ENCODE data around the gene SLC36A4.
A peak's percentile ranks its signal among the peaks of the same experiment; 100 is the strongest.
"Not testable (repeated sequence)": the region's sequence is repeated elsewhere in the genome, so short reads cannot be mapped to it uniquely, and the experiment has no call there.

Gene SLC36A4

DNA sequence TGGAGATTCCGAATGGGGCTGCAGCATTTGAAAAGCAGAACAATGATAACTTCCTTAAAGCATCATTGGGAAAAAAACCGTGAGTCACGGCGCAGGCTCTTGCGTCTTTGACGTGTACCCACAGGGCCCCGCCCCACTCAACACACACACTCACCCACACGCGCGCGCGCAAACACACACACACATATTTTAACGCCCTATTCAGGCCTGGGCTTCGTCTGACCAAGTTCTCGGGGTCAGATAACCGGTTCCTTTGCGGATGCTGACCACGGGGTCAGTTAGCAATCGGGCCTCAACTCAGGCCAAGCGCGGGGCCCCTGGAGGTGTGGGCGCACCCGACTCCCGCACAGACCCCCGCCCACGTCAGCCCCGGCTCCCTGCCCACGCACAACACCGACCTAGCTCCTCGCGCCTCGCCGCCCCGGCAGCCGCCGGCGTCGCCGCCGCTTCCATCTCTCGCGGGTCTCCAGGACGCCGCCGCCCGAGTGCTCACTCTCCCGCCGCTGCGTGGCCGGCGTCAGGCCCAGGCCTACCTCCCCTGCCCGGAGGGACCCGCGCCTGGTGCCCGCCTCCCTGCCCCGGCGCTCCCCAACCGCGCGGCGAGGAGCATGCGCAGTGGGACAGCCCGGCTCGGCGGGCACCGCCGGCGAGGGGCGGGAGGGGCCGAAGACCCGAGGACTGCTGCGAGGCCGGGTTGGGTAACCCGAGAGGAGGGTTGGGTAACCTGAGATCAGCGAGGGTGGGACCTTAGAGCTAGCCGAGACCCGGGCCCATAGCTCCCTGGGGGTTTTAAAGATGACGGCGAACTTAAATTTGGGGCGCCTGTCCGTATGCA is at the start of gene SLC36A4:
Gene SLC36A4 (minus strand): TSS at position 612 of the 835 bp plus-strand sequence. CDS start 159 bp downstream, at position 453.
- DNase-seq (ENCODE audit: low read depth) = peak; percentile 92

DNA sequence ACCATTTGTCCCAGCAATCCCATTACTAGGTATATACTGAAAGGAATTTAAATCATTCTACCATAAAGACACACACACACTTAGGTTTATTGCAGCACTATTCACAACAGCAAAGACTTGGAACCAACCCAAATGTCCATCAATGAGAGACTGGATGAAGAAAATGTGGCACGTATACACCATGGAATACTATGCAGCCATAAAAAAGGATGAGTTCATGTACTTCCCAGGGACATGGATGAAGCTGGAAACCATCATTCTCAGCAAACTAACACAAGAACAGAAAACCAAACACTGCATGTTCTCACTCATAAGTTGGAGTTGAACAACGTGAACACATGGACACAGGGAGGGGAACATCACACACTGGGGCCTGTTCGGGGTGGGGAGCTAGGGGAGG is 49.0 kb upstream of the SLC36A4 start:
- not testable (repeated sequence) for DNase-seq (ENCODE audit: low read depth)

DNA sequence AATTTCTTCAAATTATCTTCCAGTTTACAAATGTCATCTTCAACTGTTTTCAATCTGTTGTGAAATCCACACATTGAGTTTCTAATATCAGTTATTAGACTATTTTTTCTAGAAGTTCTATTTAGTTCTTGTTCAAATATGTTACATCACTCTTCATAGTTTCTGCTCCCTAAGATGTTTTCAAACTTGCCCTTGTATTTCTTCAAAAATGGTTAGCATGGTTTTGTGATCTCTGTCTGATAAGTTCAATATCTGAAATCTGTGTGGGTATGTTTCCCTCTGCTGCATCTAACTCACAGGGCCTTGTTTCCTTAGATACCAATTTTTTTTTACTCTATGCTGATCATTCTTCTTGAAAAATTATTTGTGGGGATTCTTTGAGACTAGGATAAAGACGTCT is 46.2 kb upstream of the SLC36A4 start:
- no peak for DNase-seq (ENCODE audit: low read depth)

DNA sequence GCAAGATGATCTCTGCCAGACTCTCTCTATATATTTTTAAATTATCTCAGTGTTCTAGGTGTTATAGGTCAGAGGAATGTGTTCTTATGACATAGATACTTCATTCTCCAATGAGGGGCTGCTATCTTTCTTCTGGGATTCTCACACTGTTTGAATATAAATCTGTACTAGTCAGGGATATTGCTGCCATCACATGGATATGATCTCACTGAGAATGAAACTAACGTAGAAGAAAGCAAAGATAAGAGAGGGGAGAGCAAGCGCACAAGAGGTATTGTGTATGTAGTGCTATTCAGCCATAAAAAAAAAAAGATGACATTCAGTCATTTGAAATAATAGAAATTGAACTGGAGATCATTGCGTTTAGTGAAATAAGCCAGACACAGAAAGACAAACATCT is 42.2 kb upstream of the SLC36A4 start:
- no peak for DNase-seq (ENCODE audit: low read depth)

DNA sequence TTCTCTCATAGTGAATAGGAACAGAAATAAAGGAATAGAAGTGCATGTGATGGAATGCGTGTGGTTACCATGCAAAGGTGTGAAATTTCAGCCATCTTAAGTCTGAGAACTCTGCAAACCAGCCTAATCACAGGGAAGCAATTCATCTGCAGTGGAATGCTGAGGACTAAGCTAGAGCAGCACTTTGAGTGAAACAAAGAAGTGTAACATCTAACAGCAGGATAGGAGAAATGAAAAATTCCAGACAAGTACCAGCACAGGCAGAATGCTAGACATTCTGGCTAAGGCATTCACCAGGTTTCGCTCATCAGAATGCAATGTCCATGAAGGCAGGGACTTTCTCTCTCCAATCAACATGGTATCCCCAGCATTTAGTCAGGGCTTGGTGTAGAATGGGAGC is 41.2 kb upstream of the SLC36A4 start:
- DNase-seq (ENCODE audit: low read depth) = no peak

DNA sequence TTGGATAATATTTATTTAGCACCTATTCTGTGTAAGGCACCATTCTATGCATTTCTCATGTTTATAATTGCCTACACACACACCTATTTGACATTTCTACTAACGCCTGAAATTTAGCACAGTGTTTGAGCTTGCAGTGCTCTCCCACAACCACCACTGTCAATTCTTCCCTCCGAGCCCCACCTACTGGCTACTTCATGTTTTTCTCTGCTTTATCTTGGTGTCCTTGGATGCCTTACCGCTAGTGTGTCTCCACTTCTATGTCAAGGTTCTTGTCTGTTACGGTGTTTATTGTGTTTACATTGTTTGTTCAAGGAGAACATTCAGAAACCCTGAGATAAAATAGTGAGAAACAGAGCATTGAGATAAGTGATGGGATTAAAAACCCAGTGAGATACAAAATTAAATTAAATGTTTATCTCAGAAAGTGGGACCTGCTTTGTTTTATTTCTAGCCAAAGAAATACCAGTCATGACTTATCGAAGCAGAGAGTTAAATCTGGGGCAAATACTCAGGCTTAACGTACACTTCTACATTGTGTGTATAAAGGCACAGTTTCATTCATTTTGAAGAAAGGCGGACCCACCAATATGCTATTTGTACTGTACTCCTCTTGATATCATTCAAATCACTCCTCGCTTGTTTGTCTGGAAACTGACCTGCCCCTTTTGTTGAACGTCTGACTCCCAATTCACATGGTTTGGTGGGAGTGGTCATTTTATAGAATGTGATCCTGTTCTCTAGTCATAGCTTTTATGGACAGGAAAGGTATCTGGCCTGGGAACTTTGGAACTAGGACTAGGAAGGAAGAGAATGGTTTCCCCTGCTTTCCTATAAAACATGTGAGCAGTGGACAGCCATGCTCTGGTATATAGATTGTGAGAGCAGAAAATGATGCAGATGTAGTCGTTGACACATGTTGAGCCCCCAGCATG is 39.2 kb upstream of the SLC36A4 start:
- no peak for DNase-seq (ENCODE audit: low read depth)

DNA sequence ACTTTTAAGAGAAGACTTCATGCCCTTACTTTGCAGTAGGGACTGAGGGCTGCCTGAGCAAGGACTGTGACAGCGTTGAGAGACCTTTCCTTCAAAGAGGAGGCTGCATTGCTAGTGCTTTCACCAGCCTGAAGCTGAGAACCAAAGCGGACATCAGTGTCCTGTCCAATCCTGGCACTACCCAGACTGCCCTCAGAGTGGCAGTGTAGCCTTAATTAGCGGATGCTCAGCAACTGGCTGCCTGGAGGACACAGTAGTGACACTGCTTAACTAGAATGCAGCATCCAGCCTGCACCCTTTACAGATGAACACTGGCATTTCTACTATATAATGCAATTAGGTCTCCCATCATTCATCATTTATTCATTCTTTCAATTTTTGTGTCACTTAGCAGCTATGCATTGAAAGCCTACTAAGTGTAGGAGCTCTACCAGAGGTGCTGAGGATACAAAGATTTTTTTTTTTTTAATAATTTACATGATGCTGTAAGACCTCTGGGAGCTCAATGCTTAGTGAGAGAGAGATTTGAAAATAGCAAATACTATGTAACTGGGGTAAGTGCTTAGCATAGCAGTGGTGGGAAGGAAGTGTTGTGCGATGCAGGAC is 36.9 kb upstream of the SLC36A4 start:
- peak; percentile 59 for DNase-seq (ENCODE audit: low read depth)

DNA sequence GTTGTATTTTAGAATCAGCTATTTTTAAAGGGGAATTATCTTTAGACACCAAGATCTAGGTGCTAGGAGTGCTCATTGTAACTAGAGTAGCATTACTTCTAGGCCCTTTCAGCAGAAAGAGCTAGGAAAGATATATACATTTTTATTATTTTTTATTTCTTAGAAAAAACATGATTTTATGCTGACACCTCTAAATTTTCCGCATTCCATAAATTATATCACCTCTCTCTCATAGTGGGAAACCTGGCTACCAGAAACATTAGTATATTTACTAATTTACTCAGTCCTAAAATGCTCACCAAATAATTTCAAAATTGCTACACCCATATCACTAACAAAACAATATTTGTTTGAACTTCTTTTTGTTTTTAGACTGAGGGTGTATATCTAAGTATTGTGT is 32.1 kb upstream of the SLC36A4 start:
- DNase-seq (ENCODE audit: low read depth) = no peak

DNA sequence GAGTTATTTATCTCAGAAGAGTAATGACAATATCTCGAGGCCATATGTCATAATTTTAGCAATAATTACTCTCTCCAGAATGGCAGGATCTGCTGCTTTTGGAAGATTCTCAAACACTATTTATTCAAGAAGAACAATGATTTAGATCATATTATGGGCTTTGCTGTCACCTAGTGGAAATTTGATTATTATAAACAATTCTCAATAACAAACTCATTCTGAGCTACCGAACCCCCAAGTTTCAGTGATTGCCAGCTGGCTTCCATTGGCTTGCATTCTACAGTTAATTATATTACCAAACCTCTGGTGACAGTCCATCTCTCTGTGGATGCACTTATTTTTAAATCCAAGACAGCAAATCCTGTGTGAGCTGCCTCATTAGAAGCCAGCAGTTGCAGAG is 27.9 kb upstream of the SLC36A4 start:
- no peak for DNase-seq (ENCODE audit: low read depth)

DNA sequence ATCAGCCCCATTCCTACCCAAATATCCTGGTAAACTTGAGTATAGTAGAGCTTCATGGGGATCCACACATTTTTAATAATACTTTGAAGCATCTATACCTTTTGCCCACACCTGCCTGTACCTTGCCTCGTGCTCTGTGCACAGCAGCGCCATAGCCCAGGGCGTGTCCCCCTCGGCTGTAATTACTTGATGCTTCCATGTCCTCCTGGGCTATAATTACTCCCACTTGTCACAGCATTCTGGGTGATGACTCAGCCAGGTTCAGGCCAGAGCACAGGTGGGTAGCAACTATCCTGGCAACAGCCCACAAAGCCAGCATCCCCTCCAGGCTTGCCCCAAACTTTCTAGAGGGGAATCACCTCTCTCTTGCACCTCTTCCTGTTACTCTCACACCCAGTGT is 23.7 kb upstream of the SLC36A4 start:
- DNase-seq (ENCODE audit: low read depth) = no peak

DNA sequence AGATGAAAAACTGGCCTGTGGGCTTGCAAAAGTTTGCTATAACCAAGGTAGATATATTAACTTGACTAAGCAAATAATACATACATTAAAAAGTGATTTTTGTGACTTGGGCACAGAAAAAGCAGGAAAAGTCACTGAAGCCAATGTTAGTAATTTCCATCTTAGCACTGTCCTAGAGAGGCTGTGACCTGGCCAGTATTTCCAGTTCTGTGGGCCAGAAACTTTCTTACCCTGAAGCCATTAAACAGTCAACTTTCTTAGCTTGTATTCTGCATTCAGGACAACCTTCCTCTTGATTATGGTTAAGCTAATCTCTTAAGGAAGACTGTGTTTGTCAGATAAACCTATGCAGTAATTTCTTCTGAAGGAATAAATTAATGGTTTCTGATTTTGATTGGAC is 22.3 kb upstream of the SLC36A4 start:
- no peak for DNase-seq (ENCODE audit: low read depth)

DNA sequence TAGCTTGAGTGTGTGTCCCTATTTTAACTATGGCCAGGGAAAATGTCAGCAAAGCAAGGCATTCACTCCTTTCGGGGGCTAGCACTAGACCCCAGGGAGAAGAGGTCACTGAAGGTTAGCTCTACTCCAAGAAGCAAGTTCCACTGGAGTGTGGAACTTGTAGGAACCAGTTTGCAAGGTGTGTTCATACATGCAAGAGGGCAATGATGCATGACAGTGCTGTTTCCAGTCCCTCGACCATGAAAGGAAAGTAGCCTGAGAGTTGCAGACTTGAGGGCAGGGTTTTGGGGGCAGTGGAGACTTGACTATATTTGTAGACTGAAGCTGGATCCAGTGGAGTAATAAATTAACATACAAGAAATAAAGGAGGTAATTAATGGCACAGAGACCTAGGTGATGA is 21.6 kb upstream of the SLC36A4 start:
- no peak for DNase-seq (ENCODE audit: low read depth)

DNA sequence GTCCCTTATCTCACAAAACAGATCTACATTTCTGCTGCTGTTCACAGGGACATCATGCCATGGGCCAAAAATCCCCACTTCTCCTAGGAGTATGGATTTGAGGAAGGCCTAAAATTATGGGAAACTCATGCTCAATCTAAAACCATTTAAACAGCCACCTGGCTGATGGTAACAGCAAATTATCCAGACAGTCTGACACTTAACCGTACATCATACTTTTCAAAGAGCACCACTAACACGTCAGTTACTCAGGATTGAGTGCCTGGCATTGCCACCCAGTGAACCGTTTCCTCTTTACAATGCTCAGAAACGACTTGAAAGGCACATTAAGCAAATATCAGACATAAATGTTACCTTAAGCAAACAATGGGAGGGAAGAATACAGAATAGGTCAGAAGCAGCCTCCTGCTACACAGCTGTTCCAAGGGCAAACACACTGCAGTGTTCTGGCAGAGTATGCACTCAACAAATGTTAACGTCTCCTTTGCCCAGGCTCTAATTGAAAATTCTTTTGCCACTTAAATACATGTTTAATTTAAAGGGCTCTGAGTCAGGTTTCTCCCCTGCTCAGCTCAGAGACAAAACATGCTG is 18.8 kb upstream of the SLC36A4 start:
- DNase-seq (ENCODE audit: low read depth) = no peak

DNA sequence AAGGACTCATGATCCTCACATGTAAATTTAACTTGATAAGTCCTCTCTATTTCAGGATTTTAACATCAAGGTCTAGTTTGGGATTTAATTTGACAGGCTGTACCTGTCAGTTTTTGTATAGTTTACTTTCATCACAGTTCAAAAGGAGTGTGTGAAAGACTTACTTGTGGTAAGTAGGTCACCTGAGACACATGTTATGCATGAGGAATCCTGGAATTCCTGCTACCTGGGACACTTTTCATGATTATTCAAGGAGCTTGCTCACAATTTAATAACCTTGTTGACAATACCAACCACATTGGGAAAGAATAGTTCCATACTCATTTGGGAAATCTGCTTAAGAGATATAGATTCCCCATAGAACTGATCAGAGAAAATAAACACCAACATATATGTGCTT is 15.8 kb upstream of the SLC36A4 start:
- no peak for DNase-seq (ENCODE audit: low read depth)

DNA sequence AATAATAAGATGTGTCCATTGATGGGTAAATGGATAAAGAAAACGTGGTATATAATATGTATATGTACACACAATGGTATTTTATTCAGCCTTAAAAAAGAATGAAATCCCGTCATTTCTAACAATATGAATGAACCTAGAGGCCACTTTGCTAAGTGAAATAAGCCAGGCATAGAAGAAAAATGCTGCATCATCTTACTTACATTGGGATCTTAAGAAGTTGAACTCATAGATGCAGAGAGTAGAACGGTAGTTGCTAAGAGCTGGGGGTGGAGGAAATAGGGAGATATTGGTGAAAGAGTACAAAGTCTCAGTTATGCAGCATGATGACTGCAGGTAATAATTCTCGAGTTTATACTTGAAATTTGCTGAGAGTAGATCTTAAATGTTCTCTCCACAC is 14.3 kb upstream of the SLC36A4 start:
- no peak for DNase-seq (ENCODE audit: low read depth)

DNA sequence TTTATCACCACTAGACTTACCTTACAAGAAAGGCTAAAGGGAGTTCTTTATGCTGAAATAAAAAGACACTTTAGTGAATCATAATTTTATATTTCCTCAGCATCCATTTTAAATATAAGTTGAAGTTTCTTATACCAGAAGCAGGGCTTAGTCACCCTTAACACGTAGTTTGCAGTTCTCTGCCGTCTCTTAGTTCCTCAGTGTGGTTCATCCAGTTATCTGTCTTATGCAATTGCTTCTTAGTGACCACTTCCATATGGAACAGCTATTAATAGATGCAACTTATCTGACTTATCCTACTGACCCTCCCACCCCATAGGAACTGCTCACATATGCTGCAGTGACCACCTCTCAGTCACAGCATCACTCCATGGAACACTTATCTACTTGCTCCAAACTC is 11.7 kb upstream of the SLC36A4 start:
- no peak for DNase-seq (ENCODE audit: low read depth)

DNA sequence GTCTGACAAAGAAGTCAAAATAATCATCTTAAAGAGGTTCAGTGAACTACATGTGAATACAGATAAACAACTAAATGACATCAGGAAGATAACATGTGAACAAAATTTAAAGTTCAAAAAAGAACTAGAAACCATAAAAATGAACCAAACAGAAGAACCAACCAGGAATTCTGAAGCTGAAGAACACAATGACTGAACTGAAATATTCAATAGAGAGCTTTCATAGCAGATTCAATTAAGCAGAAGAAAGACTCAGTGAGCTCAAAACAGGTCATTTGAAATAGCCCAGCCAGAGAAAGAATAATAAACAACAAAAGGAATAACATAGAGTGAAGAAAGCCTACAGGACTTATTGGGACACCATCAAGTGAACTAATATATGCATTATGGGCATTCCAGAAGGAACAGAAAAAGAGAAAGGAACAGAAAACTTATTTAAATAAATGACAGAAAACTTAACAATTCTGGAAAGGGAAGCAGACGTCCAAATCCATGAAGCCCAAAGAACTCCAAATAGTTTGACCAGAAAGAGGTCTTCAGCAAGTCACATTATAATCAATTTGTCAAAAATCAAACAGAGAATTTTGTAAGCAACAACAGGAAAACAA is 11.0 kb upstream of the SLC36A4 start:
- DNase-seq (ENCODE audit: low read depth) = no peak

DNA sequence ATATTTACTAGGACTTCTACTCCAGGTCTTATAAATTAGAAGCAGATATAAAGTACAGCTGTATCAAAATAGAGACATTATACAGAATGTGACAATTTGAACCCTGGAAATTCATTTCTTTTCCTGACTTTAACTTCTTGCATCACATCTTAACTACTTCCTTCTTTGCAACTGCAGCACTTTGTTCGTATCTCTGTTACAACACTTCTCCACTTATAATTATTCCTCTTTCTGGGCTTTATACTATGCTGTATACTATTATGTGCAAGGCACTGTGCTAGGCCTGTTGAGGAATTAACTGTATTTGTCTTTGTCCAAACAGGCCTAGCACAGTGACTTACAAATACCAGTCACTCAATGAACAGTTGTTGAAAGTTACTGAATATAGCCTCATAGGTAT is 1.8 kb upstream of the SLC36A4 start:
- no peak for DNase-seq (ENCODE audit: low read depth)

DNA sequence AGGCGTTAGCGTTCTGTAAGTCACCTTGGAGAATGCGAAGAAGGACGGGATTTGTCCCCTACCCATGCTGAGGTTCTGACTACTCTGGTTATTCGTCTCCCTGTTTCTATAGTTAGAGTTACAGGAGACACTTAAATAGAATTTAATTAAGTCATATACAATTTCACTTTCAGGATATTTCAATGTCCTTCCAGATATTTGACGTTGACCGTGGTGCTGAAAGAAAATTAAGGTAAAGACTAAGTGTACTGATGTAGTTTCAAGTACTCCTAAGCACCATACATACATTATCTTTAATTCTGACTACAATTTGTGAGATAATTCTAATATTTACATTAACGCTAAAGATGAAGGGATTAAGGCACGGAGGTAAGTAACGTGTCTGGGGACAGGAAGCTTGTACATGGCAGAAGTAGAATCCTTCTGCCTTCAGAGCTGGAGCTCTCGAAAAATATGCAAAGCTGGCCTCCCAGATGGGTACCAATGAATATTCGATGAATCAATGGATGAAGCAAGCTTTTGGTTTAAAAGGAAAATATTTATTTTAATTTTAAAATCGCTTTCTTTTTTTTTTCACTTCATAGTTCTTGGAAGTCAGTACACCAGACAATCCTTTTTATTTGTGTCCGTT is 539 bp upstream of the SLC36A4 start:
- DNase-seq (ENCODE audit: low read depth) = no peak

DNA sequence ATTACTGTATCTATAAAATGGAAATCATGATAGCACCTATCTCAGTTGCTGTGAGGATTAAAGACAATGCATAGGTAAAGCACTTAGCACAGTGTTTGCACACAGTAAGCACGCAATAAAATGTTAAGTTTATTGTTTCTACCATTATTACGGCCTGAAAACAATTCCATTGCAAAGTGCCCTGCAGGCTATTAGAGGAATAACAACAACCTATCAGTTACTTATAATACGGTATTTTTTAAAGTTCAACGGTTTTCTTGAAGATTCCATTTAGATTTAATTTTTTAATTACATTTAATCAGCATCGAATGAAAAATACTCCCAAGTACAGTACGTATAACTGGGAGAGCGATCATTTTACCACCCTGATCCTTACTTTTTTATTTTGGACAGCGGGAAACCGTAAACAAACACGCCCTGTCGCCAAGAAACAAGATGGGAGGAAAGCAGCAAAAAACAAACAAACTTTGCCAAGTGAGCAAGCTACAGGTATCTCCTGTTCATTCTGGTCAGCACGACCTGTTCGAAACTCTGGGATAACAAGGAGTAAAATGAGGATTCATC is 893 bp downstream of the SLC36A4 start:
- peak; percentile 6 for DNase-seq (ENCODE audit: low read depth)

DNA sequence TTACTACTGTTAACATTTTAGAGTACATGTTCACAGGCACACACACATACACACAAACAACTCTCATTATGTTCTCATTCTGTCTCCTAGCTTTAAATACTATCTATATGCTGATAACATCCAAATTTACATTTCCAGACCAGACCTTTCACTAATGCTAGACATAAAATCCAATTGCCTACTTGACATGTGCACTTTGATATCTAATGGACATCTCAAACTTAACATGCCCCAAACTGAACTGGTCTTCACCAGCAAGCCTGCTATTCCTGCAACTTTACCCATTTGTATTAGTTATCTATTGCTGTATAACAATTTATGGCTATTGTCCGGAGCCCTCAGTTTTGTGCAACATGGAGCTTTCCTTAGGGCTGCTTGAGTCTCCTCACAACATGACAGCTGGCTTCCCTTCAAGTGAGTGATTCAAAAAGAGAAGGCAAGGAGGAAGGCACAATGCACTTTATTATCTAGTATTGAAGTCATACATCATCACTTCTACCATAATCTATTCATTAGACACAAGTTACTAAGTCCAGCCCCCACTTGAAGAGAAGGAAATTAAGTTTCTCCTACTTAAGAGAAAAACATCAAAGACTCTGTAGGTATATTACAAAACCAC is 3.0 kb downstream of the SLC36A4 start:
- no peak for DNase-seq (ENCODE audit: low read depth)

Data from fibroblast of the conjunctiva (primary cell).